ENCODE measurements around the gene SLC27A4.

DNA sequence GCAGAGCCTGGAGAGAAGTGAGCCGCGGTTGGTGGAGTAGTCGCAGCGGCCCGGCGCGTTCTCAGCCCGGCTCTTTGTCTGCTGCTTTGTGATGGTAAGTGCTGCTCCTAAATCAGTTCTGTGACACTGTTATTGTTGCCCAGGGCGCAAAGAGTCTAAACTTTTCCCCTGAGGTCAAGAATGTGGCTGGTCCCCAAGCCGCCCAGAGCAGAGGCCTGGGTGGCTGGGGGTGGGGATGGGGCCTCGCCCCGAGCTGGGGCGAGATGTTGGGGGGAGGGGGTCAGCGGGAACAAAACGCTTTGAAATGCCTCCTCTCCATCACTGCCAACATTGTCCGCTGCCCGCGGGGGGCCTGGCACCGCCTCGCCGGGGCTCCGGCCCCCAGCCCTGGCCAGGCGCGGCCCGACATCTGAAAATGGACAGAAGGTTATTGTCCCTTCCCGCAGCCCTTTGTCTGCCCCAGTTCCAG lies 68.7 kb downstream of the SLC27A4 start:
- TF ChIP-seq POLR2AphosphoS5 (IDR thresholded peaks at IDR 0.05; ENCODE audit: insufficient read depth in 1 of 2, low read depth in 1 of 2): no peak
- TF ChIP-seq, protein P1, sequence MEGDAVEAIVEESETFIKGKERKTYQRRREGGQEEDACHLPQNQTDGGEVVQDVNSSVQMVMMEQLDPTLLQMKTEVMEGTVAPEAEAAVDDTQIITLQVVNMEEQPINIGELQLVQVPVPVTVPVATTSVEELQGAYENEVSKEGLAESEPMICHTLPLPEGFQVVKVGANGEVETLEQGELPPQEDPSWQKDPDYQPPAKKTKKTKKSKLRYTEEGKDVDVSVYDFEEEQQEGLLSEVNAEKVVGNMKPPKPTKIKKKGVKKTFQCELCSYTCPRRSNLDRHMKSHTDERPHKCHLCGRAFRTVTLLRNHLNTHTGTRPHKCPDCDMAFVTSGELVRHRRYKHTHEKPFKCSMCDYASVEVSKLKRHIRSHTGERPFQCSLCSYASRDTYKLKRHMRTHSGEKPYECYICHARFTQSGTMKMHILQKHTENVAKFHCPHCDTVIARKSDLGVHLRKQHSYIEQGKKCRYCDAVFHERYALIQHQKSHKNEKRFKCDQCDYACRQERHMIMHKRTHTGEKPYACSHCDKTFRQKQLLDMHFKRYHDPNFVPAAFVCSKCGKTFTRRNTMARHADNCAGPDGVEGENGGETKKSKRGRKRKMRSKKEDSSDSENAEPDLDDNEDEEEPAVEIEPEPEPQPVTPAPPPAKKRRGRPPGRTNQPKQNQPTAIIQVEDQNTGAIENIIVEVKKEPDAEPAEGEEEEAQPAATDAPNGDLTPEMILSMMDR (IDR thresholded peaks at IDR 0.05): no peak

All from vagina (tissue), 2 donors.